Measurements from ENCODE around the gene FBXW5. TPM values are rescaled to one million over a fixed set of nuclear protein-coding genes. Genes with fewer than 3 reads are reported as not detected.

Gene FBXW5
- total RNA-seq, 1 experiment from 2014 or later, result 40.4 TPM

DNA sequence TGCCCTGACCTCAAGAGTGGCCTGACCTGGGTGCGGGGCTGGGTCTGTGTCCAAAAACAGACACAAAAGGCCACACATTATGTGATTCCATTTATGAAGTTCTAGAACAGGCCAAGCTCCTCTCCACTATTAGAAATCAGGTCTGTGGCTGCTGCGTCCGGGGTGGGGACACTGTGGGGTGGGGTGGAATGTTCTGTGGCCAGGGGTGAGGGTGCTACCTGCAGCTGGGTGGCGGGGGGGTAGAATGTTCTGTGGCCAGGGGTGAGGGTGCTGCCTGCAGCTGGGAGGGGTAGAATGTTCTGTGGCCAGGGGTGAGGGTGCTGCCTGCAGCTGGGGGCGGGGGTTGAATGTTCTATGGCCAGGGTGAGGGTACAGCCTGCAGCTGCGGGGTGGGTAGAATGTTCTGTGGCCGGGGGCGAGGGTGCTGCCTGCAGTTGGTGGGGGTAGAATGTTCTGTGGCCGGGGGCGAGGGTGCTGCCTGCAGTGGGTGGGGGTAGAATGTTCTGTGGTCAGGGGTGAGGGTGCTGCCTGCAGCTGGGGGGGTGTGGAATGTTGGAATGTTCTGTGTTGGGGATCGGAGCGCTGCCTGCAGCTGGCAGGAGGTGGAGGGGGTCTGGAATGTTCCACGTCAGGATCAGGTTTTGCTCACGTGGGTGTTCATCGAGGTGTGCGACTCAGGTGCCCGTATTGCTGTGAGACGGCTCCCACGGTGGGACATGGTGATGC lies 15.8 kb upstream of the FBXW5 start:
- peaks cover 3% of the 10 kb centered on the region; the same call in 1 of the 2 replicates for H3K4me1 ChIP-seq
- no peaks in the 10 kb centered on the region for H3K9me3 ChIP-seq (replicated peaks)
- H3K36me3 ChIP-seq, result no peaks in the 10 kb centered on the region
- no peak for DNase-seq
- peaks cover 49% of the 10 kb centered on the region for H3K27me3 ChIP-seq
- H3K27ac ChIP-seq, result no peak overlapping the region
- no peak overlapping the region for H3K4me3 ChIP-seq

DNA sequence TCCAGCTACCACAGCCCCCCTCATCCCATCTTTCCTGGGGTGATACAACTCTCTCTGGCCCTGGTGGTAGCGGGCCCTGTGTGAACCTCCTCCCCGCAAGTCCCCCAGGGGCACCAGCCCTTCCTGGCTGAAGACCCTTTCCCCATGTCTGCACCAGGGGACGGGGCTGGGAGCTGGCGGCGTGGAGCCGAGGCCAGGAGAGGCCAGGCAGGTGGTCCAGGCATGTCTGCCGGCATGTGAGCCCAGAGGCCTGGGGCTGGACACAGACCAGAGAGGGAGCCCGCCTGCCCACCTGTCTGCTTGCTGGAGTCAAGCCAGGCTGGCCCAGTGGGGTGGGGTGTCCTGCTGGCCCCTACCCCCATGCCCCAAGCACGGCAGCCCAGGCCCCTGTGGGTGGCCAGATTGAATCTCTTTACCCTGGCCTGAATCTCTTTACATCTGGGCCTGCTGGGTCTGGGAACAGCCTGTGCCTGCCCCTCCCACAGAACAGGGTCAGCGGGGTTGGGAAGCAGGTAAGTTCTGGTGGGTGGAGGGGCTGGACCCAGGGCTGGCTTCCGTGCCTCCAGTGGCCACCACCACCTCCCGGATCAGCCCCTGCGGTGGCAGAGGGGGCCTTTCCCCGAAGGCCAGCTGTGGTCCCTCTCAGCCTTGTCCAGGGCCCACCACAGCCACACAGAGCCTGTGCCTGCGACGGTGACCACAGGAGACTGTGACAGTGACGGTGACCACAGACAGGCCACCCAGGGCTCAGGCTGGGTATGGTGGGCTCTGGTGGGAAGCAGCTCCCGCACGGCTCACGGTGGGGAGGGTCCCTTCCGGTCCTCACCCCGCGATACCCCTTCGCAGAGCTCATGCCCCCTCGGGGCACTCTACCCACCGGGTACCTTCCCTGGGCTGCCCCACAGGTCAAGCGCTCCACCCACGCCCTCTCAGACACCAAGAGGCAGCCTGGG lies 14.6 kb upstream of the FBXW5 start:
- Histone ChIP-seq H3K4me3 (no peak overlapping the region), H3K27me3 (peaks cover 49% of the 10 kb centered on the region), H3K27ac (no peak overlapping the region)

DNA sequence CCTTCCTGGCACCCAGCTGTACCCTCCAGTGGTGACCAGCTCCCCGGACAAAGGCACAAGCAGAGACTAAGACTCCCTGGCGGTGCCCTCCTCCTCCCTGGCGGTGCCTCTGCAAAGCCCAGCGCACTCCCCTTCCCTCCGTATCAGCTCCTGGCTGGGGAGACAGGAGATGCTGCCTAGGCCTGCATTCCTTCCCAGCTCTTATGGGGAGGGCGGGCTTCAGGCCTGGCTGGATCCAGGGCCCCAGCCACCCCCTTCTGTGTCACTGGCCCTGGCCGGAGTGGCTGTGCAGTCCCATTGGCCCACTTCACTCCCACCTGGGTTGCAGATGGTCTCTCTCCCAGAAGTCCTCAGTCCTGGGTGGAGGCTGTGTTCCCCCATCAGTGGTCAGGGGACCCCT lies 13.9 kb upstream of the FBXW5 start:
- Histone ChIP-seq H3K4me1 (peaks cover 3% of the 10 kb centered on the region; the same call in 1 of the 2 replicates), H3K27me3 (peaks cover 50% of the 10 kb centered on the region), H3K4me3 (no peak overlapping the region), H3K27ac (no peak overlapping the region), H3K9me3 (replicated peaks) (no peaks in the 10 kb centered on the region), H3K36me3 (no peaks in the 10 kb centered on the region)
- no peak for DNase-seq

More for the DNA sequence above, 14.6 kb upstream of the FBXW5 start:
- H3K9me3 ChIP-seq (replicated peaks), result no peaks in the 10 kb centered on the region
- no peaks in the 10 kb centered on the region for H3K36me3 ChIP-seq
- no peak for DNase-seq
- peaks cover 3% of the 10 kb centered on the region; the same call in 1 of the 2 replicates for H3K4me1 ChIP-seq

DNA sequence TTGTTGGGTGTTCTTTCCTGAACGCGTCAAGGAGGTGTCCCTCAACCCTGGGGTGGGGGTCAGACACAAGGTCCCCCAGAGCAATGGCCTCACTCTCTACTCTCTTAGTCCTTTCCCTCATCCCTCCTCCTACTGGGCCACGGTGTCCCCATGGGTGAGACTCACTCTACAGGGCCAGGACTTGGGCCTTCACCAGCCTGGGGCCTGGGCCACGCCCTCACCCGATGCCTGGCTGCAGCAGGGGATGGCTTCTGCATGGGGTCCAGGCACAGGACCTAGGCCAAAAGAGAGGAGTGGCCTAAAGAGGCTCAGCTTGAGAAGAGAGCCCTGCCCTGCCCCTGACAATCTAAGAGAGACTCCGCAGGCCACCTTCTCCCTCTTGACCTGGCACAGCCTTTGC lies 13.4 kb upstream of the FBXW5 start:
- no peaks in the 10 kb centered on the region for H3K36me3 ChIP-seq
- H3K4me3 ChIP-seq, result no peak overlapping the region
- H3K4me1 ChIP-seq, result peaks cover 1% of the 10 kb centered on the region; the same call in 1 of the 2 replicates
- H3K27me3 ChIP-seq, result peaks cover 47% of the 10 kb centered on the region
- no peaks in the 10 kb centered on the region for H3K9me3 ChIP-seq (replicated peaks)
- no peak overlapping the region for H3K27ac ChIP-seq
- no peak for DNase-seq

DNA sequence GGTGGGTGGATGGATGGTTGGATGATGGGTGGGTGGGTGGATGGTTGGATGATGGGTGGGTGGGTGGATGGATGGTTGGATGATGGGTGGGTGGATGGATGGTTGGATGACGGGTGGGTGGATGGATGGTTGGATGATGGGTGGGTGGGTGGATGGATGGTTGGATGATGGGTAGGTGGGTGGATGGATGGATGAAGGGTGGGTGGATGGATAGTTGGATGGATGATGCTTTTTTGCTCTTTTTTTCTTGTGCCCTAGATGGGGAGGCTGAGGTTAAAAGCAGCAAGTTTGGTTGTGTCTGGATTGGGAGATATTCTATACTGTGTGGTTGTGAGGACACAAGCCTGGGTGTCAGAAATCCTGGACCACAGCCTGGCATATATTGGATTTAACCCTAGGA lies 12.9 kb upstream of the FBXW5 start:
- peaks cover 47% of the 10 kb centered on the region for H3K27me3 ChIP-seq
- DNase-seq, result no peak
- H3K27ac ChIP-seq, result no peak overlapping the region
- no peak overlapping the region for H3K4me3 ChIP-seq
- H3K9me3 ChIP-seq (replicated peaks), result no peaks in the 10 kb centered on the region
- no peaks in the 10 kb centered on the region for H3K36me3 ChIP-seq
- no peaks in the 10 kb centered on the region for H3K4me1 ChIP-seq

DNA sequence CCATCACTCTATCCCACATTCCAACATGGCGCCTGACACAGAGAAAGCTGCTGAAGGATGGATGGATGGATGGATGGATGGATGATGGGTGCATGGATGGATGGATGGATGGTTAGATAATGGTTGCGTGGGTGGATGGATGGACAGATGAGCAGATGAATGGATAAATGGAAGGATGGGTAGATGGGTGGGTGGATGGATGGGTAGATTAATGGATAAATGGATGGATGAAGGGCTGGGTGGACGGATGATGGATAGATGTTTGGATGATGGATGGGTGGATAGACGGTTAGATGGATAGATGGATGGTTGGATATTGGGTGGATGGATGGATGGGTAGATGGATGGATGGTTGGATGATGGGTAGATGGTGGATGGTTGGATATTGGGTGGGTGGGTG lies 12.1 kb upstream of the FBXW5 start:
- no peak overlapping the region for H3K27ac ChIP-seq
- H3K4me3 ChIP-seq, result no peak overlapping the region
- H3K27me3 ChIP-seq, result peaks cover 48% of the 10 kb centered on the region
- H3K36me3 ChIP-seq, result no peaks in the 10 kb centered on the region
- no peak for DNase-seq
- no peaks in the 10 kb centered on the region for H3K4me1 ChIP-seq
- H3K9me3 ChIP-seq (replicated peaks), result no peaks in the 10 kb centered on the region

DNA sequence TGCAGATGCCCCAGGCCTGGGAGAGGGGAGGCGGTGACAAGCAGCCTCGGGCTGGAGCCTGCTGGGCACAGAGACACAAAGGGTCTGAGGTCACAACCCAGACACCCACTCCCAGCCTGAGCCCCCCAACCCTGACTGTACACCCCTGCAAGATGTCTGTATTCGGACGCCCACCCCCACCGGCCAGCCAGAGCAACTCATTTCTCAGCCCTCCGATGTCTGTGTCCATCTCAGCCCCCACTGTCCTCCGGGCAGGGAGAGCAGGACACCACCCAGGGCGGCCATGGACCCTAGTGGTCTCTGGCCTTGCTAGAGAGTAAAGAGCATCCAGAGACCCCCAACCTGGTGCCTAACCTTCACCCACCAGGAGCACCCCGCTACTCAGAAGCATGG lies 11.4 kb upstream of the FBXW5 start:
- Histone ChIP-seq H3K27me3 (peaks cover 49% of the 10 kb centered on the region), H3K36me3 (no peaks in the 10 kb centered on the region), H3K4me3 (no peak overlapping the region), H3K27ac (no peak overlapping the region), H3K9me3 (replicated peaks) (no peaks in the 10 kb centered on the region), H3K4me1 (no peaks in the 10 kb centered on the region)
- no peak for DNase-seq

DNA sequence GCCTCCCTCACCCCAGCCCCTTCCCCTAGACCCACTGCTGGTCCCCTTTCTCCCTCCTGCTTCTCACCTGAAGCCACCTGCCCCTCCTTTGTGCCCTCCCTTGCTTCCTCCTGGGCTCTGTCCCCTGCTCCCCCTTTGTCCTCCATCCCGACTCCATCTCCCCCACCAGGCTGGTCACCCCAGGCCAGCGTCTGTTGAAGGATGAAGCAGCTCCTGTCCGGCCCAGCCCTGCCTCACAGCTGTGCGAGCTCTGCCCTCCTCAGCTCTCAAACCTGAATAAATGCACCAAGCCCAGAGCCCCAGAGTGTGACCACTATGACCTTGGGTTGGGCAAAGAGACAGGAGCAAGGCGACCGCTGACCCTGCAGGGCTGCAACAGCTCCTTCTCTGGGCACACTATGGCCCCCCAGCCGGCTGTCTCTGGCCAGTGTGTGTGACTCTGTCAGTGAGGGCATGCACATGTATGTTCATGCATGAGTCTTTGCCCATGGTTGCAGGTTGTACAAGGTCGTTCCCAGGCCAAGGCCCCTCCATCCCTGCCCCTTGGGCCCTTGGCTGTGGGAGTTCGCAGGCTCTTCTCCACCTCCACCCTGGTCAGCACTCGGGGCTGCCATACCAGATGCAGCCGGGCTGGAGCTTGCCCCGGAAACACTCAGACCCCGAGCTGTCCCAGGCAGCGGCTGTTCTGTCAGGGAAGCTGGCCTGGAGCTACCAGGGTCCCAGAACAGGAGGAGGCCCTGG lies 10.8 kb upstream of the FBXW5 start:
- Histone ChIP-seq H3K27ac (no peak overlapping the region), H3K4me1 (no peaks in the 10 kb centered on the region), H3K36me3 (no peaks in the 10 kb centered on the region), H3K27me3 (peaks cover 50% of the 10 kb centered on the region), H3K9me3 (replicated peaks) (no peaks in the 10 kb centered on the region), H3K4me3 (no peak overlapping the region)
- no peak for DNase-seq

DNA sequence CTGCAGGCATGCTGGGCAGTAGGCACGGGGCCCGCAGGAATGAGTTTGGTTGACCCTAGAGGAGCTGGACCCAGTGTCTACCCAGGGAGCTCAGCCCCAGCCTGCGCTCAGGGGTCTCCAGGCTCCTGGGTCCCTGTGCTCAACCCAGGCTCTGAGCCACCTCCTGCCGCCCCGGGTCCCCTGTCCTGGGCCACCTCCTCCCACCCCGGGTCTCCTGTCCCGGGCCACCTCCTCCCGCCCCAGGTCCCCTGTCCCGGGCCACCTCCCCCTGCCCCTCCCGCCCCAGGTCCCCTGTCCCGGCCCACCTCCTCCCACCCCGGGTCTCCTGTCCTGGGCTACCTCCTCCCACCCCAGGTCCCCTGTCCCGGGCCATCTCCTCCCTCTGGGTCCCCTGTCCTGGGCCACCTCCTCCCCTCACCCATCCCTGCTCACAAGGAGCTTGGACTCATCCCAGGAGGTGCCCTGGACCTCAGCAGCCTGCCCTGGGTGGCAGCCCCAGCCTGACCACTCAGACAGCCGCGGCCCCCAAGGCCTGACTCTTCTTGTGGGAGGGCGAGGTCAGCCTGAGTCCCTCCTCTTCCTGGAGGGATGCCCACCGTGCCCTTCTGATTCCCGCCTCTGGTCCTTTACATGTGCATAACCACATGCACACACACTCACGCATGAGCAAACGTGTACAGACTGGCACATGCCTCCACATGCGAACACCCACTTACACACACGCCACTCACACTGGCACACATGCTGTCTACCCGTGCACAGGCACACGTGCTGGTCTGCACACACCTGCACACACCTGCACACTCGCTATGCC lies 9.9 kb upstream of the FBXW5 start:
- Histone ChIP-seq H3K27me3 (peaks cover 44% of the 10 kb centered on the region), H3K9me3 (replicated peaks) (no peaks in the 10 kb centered on the region), H3K4me1 (no peaks in the 10 kb centered on the region), H3K27ac (no peak overlapping the region), H3K36me3 (no peaks in the 10 kb centered on the region), H3K4me3 (no peak overlapping the region)
- DNase-seq, result no peak

DNA sequence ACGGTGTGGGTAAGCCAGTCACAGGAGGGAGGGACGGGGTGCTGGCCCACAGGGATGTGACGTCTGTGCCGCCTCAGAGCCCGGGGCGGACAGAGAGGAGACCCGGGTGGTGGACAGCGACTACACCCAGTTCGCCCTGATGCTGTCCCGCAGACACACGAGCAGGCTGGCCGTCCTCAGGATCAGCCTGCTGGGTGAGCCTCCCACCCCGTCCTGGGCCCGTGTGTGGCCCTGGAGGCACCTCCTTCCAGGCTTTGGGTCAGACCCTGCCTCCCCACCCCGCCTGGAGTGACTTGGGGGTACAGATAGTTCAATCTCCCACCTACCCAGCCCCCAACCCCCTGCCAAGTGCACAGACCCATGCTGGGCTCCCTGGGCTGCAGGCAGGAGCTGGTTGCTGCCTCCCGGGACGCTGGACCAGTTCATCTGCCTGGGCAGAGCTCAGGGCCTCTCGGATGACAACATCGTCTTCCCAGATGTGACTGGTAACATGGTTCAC lies 9.3 kb upstream of the FBXW5 start:
- no peaks in the 10 kb centered on the region for H3K36me3 ChIP-seq

DNA sequence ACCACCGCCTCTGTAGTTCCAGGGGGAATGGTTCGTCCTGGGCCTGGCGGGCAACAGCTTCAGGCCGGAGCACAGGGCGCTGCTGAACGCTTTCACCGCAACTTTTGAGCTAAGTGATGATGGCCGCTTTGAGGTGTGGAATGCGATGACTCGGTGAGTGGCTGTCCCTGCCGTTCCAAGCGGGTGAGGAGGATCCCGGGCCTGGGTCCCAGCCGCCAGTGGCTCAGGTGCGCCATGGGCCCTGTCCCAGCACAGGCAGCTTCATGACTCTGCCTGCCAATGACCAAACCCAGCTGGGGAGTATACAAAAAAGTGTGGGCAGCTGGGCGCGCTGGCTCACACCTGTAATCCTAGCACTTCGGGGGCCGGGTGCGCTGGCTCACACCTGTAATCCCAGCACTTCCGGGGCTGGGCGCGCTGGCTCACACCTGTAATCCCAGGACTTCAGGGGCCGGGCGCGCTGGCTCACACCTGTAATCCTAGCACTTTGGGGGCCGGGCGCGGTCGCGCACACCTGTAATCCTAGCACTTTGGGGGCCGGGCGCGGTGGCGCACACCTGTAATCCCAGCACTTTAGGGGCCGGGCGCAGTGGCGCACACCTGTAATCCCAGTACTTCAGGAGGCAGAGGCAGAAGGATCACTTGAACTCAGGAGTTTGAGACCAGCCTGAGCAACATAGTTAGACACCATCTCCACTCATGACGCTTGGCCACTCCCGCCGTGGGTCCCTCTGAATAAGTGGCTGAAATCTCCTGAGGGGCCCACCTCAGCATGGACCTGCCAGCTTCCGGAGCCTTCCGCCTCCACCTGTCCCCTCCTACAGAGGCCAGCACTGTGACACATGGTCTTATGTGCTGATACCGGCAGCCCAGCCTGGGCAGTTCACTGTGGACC lies 8.6 kb upstream of the FBXW5 start:
- no peak for DNase-seq
- Histone ChIP-seq H3K27me3 (peaks cover 34% of the 10 kb centered on the region), H3K9me3 (replicated peaks) (no peaks in the 10 kb centered on the region), H3K4me1 (no peaks in the 10 kb centered on the region), H3K27ac (no peak overlapping the region), H3K4me3 (no peak overlapping the region), H3K36me3 (no peaks in the 10 kb centered on the region)

More for the DNA sequence above, 9.3 kb upstream of the FBXW5 start:
- H3K27me3 ChIP-seq, result peaks cover 37% of the 10 kb centered on the region
- H3K27ac ChIP-seq, result no peak overlapping the region
- no peak overlapping the region for H3K4me3 ChIP-seq
- DNase-seq, result peak in 1 of 2 experiments; percentile 6
- H3K4me1 ChIP-seq, result no peaks in the 10 kb centered on the region
- no peaks in the 10 kb centered on the region for H3K9me3 ChIP-seq (replicated peaks)

DNA sequence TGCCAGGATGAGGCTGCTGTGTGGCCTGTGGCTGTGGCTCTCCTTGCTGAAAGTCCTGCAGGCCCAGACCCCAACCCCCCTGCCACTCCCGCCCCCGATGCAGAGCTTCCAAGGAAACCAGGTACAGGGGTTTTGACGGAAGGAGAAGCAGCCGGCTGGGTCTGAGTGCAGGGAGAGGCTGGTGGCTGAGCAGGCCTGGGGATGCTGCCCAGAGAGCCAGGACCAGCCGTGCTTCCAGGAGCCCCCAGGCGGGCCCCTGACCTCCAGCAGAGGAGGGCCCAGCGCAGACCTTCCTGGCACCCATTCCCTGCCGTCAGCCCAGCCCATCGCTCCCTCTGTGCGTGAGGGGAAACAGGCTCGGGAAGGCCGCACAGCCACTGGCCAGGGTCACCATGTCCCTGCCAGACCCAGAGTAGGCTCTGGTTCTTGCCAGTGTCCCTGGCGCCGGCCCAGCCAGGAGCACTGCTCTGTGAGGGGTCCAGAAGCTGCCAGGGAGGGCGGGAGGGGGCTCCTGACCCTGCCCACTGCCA lies 7.8 kb upstream of the FBXW5 start:
- H3K27me3 ChIP-seq, result peaks cover 37% of the 10 kb centered on the region
- no peak overlapping the region for H3K4me3 ChIP-seq
- H3K4me1 ChIP-seq, result no peaks in the 10 kb centered on the region
- H3K36me3 ChIP-seq, result no peaks in the 10 kb centered on the region
- peak in 1 of 2 experiments; percentile 5 for DNase-seq
- no peaks in the 10 kb centered on the region for H3K9me3 ChIP-seq (replicated peaks)
- H3K27ac ChIP-seq, result no peak overlapping the region

All from SJCRH30 (cell line).